Trophoblast cell (in vitro differentiated cells and primary cell): ENCODE measurements around the gene EXOC4.

Experiments
- DNase-seq, 2 donors: peaks; one replicate each; pipeline ENCODE4 v3.0.0-alpha.2; 2016
- H2AFZ ChIP-seq: 2 replicates; pipeline ENCODE4 v1.6.1; 2013; ENCODE audit warnings: low read length, moderate library complexity, mild to moderate bottlenecking; ENCODE audit not compliant: insufficient read depth, poor library complexity
- H2AK5ac ChIP-seq: 2 replicates; pipeline ENCODE4 v1.6.1; 2013; ENCODE audit warnings: mild to moderate bottlenecking, low read length
- H2BK120ac ChIP-seq: 2 replicates; pipeline ENCODE4 v1.6.1; 2013; ENCODE audit warnings: low read length, mild to moderate bottlenecking, moderate library complexity; ENCODE audit not compliant: insufficient read depth, poor library complexity
- H2BK12ac ChIP-seq: 2 replicates; pipeline ENCODE4 v1.6.1; 2013; ENCODE audit warnings: mild to moderate bottlenecking, low read length, moderate library complexity
- H2BK5ac ChIP-seq: 2 replicates; pipeline ENCODE4 v1.6.1; 2013; ENCODE audit warnings: low read length, low read depth, moderate library complexity, mild to moderate bottlenecking; ENCODE audit not compliant: poor library complexity
- H3K14ac ChIP-seq: 2 replicates; pipeline ENCODE4 v1.6.1; 2013; ENCODE audit warnings: mild to moderate bottlenecking, low read length
- H3K18ac ChIP-seq: 2 replicates; pipeline ENCODE4 v1.6.1; 2013; ENCODE audit warnings: mild to moderate bottlenecking, low read length
- H3K23ac ChIP-seq: 2 replicates; pipeline ENCODE4 v1.6.1; 2013; ENCODE audit warnings: low read length
- H3K27ac ChIP-seq: 2 replicates; pipeline ENCODE4 v1.5.1; 2013; ENCODE audit warnings: low read depth, mild to moderate bottlenecking, inconsistent platforms, low read length, moderate library complexity
- H3K27me3 ChIP-seq: 2 replicates; pipeline ENCODE4 v1.6.1; 2013; ENCODE audit warnings: inconsistent platforms, mild to moderate bottlenecking, low read length, moderate library complexity; ENCODE audit not compliant: insufficient read depth
- H3K36me3 ChIP-seq, 2 experiments: 1 replicate in 1 of 2; 2 replicates in 1 of 2; pipeline ENCODE4 v1.6.1; 2013; ENCODE audit warnings: low read length in 2 of 2, mild to moderate bottlenecking in 2 of 2, moderate library complexity in 1 of 2; ENCODE audit not compliant: insufficient read depth in 2 of 2, control insufficient read depth in 1 of 2
- H3K4ac ChIP-seq: 2 replicates; pipeline ENCODE4 v1.6.1; 2013; ENCODE audit warnings: low read depth, mild to moderate bottlenecking, low read length, moderate library complexity
- H3K4me1 ChIP-seq, 2 experiments: 1 replicate in 1 of 2; 2 replicates in 1 of 2; pipeline ENCODE4 v1.6.1; 2013; ENCODE audit warnings: low read length in 2 of 2, mild to moderate bottlenecking in 2 of 2, moderate library complexity in 1 of 2; ENCODE audit not compliant: insufficient read depth in 2 of 2, control insufficient read depth in 1 of 2
- H3K4me2 ChIP-seq: 2 replicates; pipeline ENCODE4 v1.6.1; 2013; ENCODE audit warnings: inconsistent platforms, mild to moderate bottlenecking, low read length, moderate library complexity
- H3K4me3 ChIP-seq: 2 replicates; pipeline ENCODE4 v1.5.1; 2013; ENCODE audit warnings: mild to moderate bottlenecking, low read depth, low read length, inconsistent platforms
- H3K79me1 ChIP-seq: one replicate; pipeline ENCODE4 v1.6.1; 2013; ENCODE audit warnings: low read length
- H3K79me2 ChIP-seq: 2 replicates; pipeline ENCODE4 v1.6.1; 2013; ENCODE audit warnings: low read length, mild to moderate bottlenecking; ENCODE audit not compliant: control insufficient read depth, insufficient read depth, poor library complexity
- H3K9ac ChIP-seq: 2 replicates; pipeline ENCODE4 v1.6.1; 2013; ENCODE audit warnings: mild to moderate bottlenecking, low read length
- H3K9me3 ChIP-seq: 2 replicates; pipeline ENCODE4 v1.6.1; 2013; ENCODE audit warnings: low read depth, mild to moderate bottlenecking, control low read depth, inconsistent platforms, low read length; ENCODE audit not compliant: insufficient read depth
- H4K12ac ChIP-seq: 2 replicates; pipeline ENCODE4 v1.6.1; 2013; ENCODE audit warnings: low read depth, mild to moderate bottlenecking, low read length, moderate library complexity
- H4K8ac ChIP-seq: 2 replicates; pipeline ENCODE4 v1.6.1; 2013; ENCODE audit warnings: low read depth, mild to moderate bottlenecking, low read length, moderate library complexity
- H4K91ac ChIP-seq: one replicate; pipeline ENCODE4 v1.6.1; 2013; ENCODE audit warnings: low read depth, mild to moderate bottlenecking, low read length, moderate library complexity
- WGBS: extraction: QIAGEN DNeasy Blood & Tissue Kit; methylation state at CpG from one replicate; pipeline ENCODE4 v1.1.7; 2013; ENCODE audit warnings: missing lambda C conversion rate; ENCODE audit not compliant: insufficient read length, insufficient coverage; ENCODE audit errors: extremely low coverage; 5-methylcytosine and 5-hydroxymethylcytosine counted together

Gene EXOC4

DNA sequence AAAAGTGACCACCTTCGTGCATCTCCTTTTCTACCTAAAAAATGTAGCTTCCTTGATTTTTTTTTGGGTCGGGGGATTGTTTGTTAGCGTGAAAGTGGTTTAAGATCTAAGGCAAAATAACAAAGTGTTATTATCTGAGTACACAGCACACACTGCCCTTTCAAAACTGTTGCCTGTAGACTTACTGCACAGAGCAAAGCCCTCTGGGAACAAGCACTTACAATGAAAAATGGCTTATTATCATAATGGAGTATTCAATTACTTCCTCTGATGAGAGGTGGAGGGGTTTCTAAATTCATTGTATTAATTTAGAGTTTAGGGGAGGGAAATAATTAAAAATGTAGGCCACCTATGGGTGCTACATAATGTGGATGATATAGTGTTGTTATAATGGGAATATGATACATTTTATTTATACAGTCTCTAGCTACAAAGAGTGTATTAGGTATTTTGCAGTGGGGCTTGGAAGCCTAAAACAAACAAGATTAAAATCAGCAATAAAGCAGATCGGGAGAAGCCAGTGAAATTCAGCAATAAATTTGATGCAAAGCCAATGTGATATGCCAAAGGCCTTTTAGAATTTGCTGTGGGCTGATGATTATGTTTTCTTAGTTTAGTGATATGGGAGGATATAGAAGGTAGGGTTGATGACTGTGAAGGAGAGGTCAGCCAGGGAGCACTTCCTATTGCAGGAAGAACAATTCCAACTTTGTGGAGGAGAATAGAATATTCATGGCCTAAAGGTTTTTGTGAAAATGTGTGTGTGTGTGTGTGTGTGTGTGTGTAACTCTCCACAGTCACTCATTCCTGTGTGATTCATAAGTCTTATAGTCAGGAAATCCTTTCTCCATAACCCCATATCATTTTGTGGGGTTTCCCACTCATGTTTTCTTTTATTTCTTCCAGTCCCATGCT lies 17.7 kb upstream of the EXOC4 start:
- no peak overlapping the region for H2BK120ac ChIP-seq
- H4K8ac ChIP-seq = no peak overlapping the region
- no peak overlapping the region for H2BK5ac ChIP-seq
- H3K9me3 ChIP-seq = no peaks in the 10 kb centered on the region
- no peaks in the 10 kb centered on the region for H3K79me2 ChIP-seq
- no peak overlapping the region for H3K23ac ChIP-seq
- no peaks in the 10 kb centered on the region for H3K27me3 ChIP-seq
- no peak overlapping the region for H3K4me2 ChIP-seq
- H3K4me3 ChIP-seq = no peak overlapping the region
- no peak overlapping the region for H2AFZ ChIP-seq
- DNase-seq = no peak
- H4K12ac ChIP-seq = no peak overlapping the region
- H3K79me1 ChIP-seq = no peaks in the 10 kb centered on the region
- no peak overlapping the region for H2BK12ac ChIP-seq
- H4K91ac ChIP-seq = no peak overlapping the region
- H3K14ac ChIP-seq = no peak overlapping the region
- no peak overlapping the region for H2AK5ac ChIP-seq
- no peaks in the 10 kb centered on the region for H3K4me1 ChIP-seq
- H3K9ac ChIP-seq = no peak overlapping the region
- H3K36me3 ChIP-seq = no peaks in the 10 kb centered on the region
- no peak overlapping the region for H3K27ac ChIP-seq
- no peak overlapping the region for H3K4ac ChIP-seq
- no CpG with 5 or more reads among the region's 4 CpGs for WGBS
- no peak overlapping the region for H3K18ac ChIP-seq

DNA sequence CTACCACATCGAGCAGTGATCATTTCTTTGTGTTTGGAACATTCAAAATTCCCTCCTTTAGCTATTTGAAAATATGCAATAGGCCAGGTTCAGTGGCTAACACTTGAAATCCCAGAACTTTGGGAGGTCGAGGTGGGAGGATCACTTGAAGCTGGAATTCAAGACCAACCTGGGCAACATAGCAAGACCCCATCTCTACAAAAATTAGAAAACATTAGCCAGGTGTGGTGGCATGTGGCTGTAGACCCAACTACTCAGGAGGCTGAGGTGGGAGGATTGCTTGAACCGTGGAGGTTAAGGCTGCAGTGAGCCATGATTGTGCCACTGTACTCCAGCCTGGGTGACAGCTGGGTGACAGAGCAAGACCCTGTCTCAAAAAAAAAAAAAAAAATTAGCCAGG lies 15.3 kb upstream of the EXOC4 start:
- Histone ChIP-seq H2BK5ac (no peak overlapping the region), H3K9ac (no peak overlapping the region), H3K14ac (no peak overlapping the region), H4K8ac (no peak overlapping the region), H3K27ac (no peak overlapping the region), H3K36me3 (no peaks in the 10 kb centered on the region), H3K23ac (no peak overlapping the region), H4K12ac (no peak overlapping the region), H2BK12ac (no peak overlapping the region), H3K79me2 (no peaks in the 10 kb centered on the region), H3K4ac (no peak overlapping the region), H4K91ac (no peak overlapping the region), H2BK120ac (no peak overlapping the region), H3K4me1 (no peaks in the 10 kb centered on the region), H2AFZ (no peak overlapping the region), H3K27me3 (no peaks in the 10 kb centered on the region), H3K9me3 (no peaks in the 10 kb centered on the region), H3K18ac (no peak overlapping the region), H2AK5ac (no peak overlapping the region), H3K4me2 (no peak overlapping the region), H3K4me3 (no peak overlapping the region), H3K79me1 (no peaks in the 10 kb centered on the region)
- no peak for DNase-seq
- WGBS = no CpG with 5 or more reads among the region's 3 CpGs

DNA sequence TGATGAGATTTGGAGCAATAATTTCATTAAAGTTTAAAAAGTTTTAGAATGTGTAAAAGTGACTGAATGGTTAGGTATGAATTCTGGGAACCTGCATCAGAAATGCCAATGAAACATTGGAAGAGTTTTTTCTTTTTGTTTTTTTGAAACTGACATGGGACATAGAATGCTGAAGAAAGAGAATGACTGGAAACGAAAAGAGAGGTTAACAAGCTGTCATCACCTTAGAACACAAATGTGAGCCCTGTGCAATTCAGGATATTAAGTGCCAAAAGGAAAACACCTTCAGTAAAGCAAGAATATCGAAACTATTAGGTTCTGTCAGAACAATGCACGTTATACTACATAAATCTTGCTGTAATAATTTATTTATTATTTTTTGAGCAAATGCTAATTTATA lies 12.6 kb upstream of the EXOC4 start:
- Histone ChIP-seq H3K4ac (no peak overlapping the region), H3K79me2 (no peaks in the 10 kb centered on the region), H4K91ac (no peak overlapping the region), H3K9ac (no peak overlapping the region), H2BK120ac (no peak overlapping the region), H3K36me3 (no peaks in the 10 kb centered on the region), H3K27me3 (no peaks in the 10 kb centered on the region), H3K23ac (no peak overlapping the region), H3K4me1 (no peaks in the 10 kb centered on the region), H3K18ac (no peak overlapping the region), H2AK5ac (no peak overlapping the region), H4K8ac (no peak overlapping the region), H4K12ac (no peak overlapping the region), H3K9me3 (no peaks in the 10 kb centered on the region), H2BK5ac (no peak overlapping the region), H2AFZ (no peak overlapping the region), H3K4me2 (no peak overlapping the region), H3K27ac (no peak overlapping the region), H3K4me3 (no peak overlapping the region), H3K14ac (no peak overlapping the region), H3K79me1 (no peaks in the 10 kb centered on the region), H2BK12ac (no peak overlapping the region)
- WGBS = no CpG with 5 or more reads among the region's 3 CpGs
- DNase-seq = no peak

DNA sequence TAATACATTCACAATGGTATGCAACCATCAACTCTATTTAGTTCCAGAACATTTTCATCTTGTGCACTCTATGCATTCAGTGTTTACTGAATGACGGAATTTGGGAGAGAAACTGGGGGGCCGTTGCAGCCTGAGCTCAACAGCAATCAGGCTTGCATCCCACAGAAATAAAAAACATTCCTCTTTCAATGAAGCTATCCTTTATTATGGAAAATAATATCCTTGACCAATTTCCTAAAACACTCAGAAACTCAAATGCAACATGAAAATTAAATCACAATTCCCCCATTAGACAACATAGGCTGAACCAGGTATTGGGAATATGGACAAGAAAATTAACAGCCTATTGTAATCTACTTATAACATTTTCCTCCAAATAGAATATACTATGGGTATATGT lies 6.3 kb upstream of the EXOC4 start:
- H3K9ac ChIP-seq = no peak overlapping the region
- H2AFZ ChIP-seq = no peak overlapping the region
- no peak overlapping the region for H2AK5ac ChIP-seq
- H3K79me2 ChIP-seq = no peaks in the 10 kb centered on the region
- no peaks in the 10 kb centered on the region for H3K27me3 ChIP-seq
- no peak overlapping the region for H4K8ac ChIP-seq
- no peak overlapping the region for H2BK120ac ChIP-seq
- H3K27ac ChIP-seq = no peak overlapping the region
- no peak overlapping the region for H3K4ac ChIP-seq
- no CpG with 5 or more reads among the region's 2 CpGs for WGBS
- H3K4me1 ChIP-seq = no peaks in the 10 kb centered on the region
- no peak overlapping the region for H4K91ac ChIP-seq
- H2BK12ac ChIP-seq = no peak overlapping the region
- H2BK5ac ChIP-seq = no peak overlapping the region
- H3K4me3 ChIP-seq = no peak overlapping the region
- H3K4me2 ChIP-seq = no peak overlapping the region
- no peaks in the 10 kb centered on the region for H3K79me1 ChIP-seq
- no peak overlapping the region for H3K14ac ChIP-seq
- H4K12ac ChIP-seq = no peak overlapping the region
- no peak for DNase-seq
- no peaks in the 10 kb centered on the region for H3K36me3 ChIP-seq
- no peak overlapping the region for H3K18ac ChIP-seq
- no peaks in the 10 kb centered on the region for H3K9me3 ChIP-seq
- no peak overlapping the region for H3K23ac ChIP-seq
